Activated CD4-positive, CD25-positive, alpha-beta regulatory T cell treated with anti-CD3 and anti-CD28 coated beads, Interleukin-2, amount 50 U/mL, for 24 hours (primary cell): Measurements from ENCODE around the gene AMPD3.

Experiments used
- ATAC-seq, 2 donors: fragments of 150-1000 bp; cut with Tn5 transposase; one replicate each; pipeline ENCODE4 v1.10.0; 2021; ENCODE audit warnings: mild to moderate bottlenecking in 1 of 2, moderate library complexity in 1 of 2

AMPD3 gene

GRCh38 chr11:10488934-10489691, 34.0 kb downstream of the AMPD3 start:
- ATAC-seq: peak; percentile 63 to 78

GRCh38 chr11:10490032-10490397, 35.0 kb downstream of the AMPD3 start:
- peak; percentile 10 to 29 for ATAC-seq

- ATAC-seq: no peak
Observed at GRCh38 chr11:10490398-10491241, 35.6 kb downstream of the AMPD3 start.

- no peak for ATAC-seq
Observed at GRCh38 chr11:10492084-10492483, 37.0 kb downstream of the AMPD3 start.

- no peak for ATAC-seq
Observed at GRCh38 chr11:10493041-10493663, 38.1 kb downstream of the AMPD3 start.

- ATAC-seq: no peak
Observed at GRCh38 chr11:10494636-10495463, 39.8 kb downstream of the AMPD3 start.

- ATAC-seq: no peak
Observed at GRCh38 chr11:10495464-10495786, 40.4 kb downstream of the AMPD3 start.

GRCh38 chr11:10496296-10496936, 41.4 kb downstream of the AMPD3 start:
- ATAC-seq: no peak

- ATAC-seq: no peak
Observed at GRCh38 chr11:10497371-10498021, 42.4 kb downstream of the AMPD3 start.

- ATAC-seq: no peak
Observed at GRCh38 chr11:10498022-10498400, 42.9 kb downstream of the AMPD3 start.

- ATAC-seq: no peak
Observed at GRCh38 chr11:10498426-10499250, 43.6 kb downstream of the AMPD3 start.

GRCh38 chr11:10499452-10499851, 44.4 kb downstream of the AMPD3 start:
- no peak for ATAC-seq

- ATAC-seq: no peak
Observed at GRCh38 chr11:10499874-10500601, 45.0 kb downstream of the AMPD3 start.

- no peak for ATAC-seq
Observed at GRCh38 chr11:10500757-10501684, 46.0 kb downstream of the AMPD3 start.

GRCh38 chr11:10502065-10502680, 47.1 kb downstream of the AMPD3 start:
- ATAC-seq: no peak

- ATAC-seq: no peak
Observed at GRCh38 chr11:10502770-10503169, 47.7 kb downstream of the AMPD3 start.

GRCh38 chr11:10503221-10503620, 48.2 kb downstream of the AMPD3 start:
- no peak for ATAC-seq

- no peak for ATAC-seq
Observed at GRCh38 chr11:10503777-10504480, 48.9 kb downstream of the AMPD3 start.
